ENCODE data around the gene IFITM5. TPM values are rescaled to one million over a fixed set of nuclear protein-coding genes. Genes with fewer than 3 reads are reported as not detected.
"Not testable (repeated sequence)": the region's sequence is repeated elsewhere in the genome, so short reads cannot be mapped to it uniquely, and the experiment has no call there.

Gene IFITM5
- total RNA-seq, 1 donor from 2014 or later, result not detected

- ATAC-seq (no peak), DNase-seq (ENCODE audit: low spot score) (no peak)
- intact Hi-C loops (cut with DNase I), result no loop called here
Measured at GRCh38 chr11:329886-330253, 30.5 kb upstream of the IFITM5 start.

GRCh38 chr11:328516-329100 lies 29.3 kb upstream of the IFITM5 start:
- ATAC-seq; intact Hi-C loops (cut with DNase I): not testable (repeated sequence)
- DNase-seq (ENCODE audit: low spot score), result peak; percentile 45

GRCh38 chr11:328012-328411 lies 28.7 kb upstream of the IFITM5 start:
- ATAC-seq (no peak), DNase-seq (ENCODE audit: low spot score) (peak; percentile 52)
- intact Hi-C loops (cut with DNase I), result no loop called here

- DNase-seq (ENCODE audit: low spot score) (no peak), ATAC-seq (no peak)
- intact Hi-C loops (cut with DNase I), result no loop called here
Measured at GRCh38 chr11:327581-327923, 28.2 kb upstream of the IFITM5 start.

- DNase-seq (ENCODE audit: low spot score) (peak; percentile 91), ATAC-seq (peak; percentile 89)
- intact Hi-C loops (cut with DNase I), result no loop called here
Measured at GRCh38 chr11:326842-327580, 27.7 kb upstream of the IFITM5 start.

GRCh38 chr11:326592-326841 lies 27.2 kb upstream of the IFITM5 start:
- DNase-seq (ENCODE audit: low spot score) (no peak), ATAC-seq (no peak)
- intact Hi-C loops (cut with DNase I), result no loop called here

GRCh38 chr11:325796-326591 lies 26.7 kb upstream of the IFITM5 start:
- no peak for ATAC-seq
- intact Hi-C loops (cut with DNase I), result no loop called here
- DNase-seq (ENCODE audit: low spot score), result peak; percentile 65

GRCh38 chr11:324593-325517 lies 25.5 kb upstream of the IFITM5 start:
- ATAC-seq; intact Hi-C loops (cut with DNase I): not testable (repeated sequence)
- DNase-seq (ENCODE audit: low spot score), result peak; percentile 64

GRCh38 chr11:324156-324555 lies 24.8 kb upstream of the IFITM5 start:
- intact Hi-C loops (cut with DNase I), result no loop called here
- no peak for ATAC-seq

GRCh38 chr11:319888-320273 lies 20.6 kb upstream of the IFITM5 start:
- peak; percentile 20 for ATAC-seq
- intact Hi-C loops (cut with DNase I), result not testable (repeated sequence)
- DNase-seq (ENCODE audit: low spot score), result peak; percentile 44

More at GRCh38 chr11:324156-324555, 24.8 kb upstream of the IFITM5 start:
- DNase-seq (ENCODE audit: low spot score), result peak; percentile 58

- peak; percentile 41 for ATAC-seq
- DNase-seq (ENCODE audit: low spot score), result peak; percentile 67
- intact Hi-C loops (cut with DNase I), result not testable (repeated sequence)
Measured at GRCh38 chr11:319121-319887, 20.0 kb upstream of the IFITM5 start.

- ATAC-seq (peak; percentile 33), DNase-seq (ENCODE audit: low spot score) (peak; percentile 69)
- intact Hi-C loops (cut with DNase I), result not testable (repeated sequence)
Measured at GRCh38 chr11:318405-319120, 19.2 kb upstream of the IFITM5 start.

GRCh38 chr11:317668-318404 lies 18.5 kb upstream of the IFITM5 start:
- intact Hi-C loops (cut with DNase I); ATAC-seq: not testable (repeated sequence)
- DNase-seq (ENCODE audit: low spot score), result peak; percentile 59

- no peak for DNase-seq (ENCODE audit: low spot score)
- intact Hi-C loops (cut with DNase I), result no loop called here
- ATAC-seq, result no peak
Measured at GRCh38 chr11:316891-317301, 17.6 kb upstream of the IFITM5 start.

- peak; percentile 70 for DNase-seq (ENCODE audit: low spot score)
- no peak for ATAC-seq
- intact Hi-C loops (cut with DNase I), result no loop called here
Measured at GRCh38 chr11:316031-316701, 16.8 kb upstream of the IFITM5 start.

GRCh38 chr11:315516-315994 lies 16.2 kb upstream of the IFITM5 start:
- intact Hi-C loops (cut with DNase I), result no loop called here
- ATAC-seq, result no peak
- DNase-seq (ENCODE audit: low spot score), result peak; percentile 57

- DNase-seq (ENCODE audit: low spot score), result no peak
- ATAC-seq, result no peak
- intact Hi-C loops (cut with DNase I), result no loop called here
Measured at GRCh38 chr11:315051-315481, 15.7 kb upstream of the IFITM5 start.

Measured in sciatic nerve (tissue), 2 donors.